GM12878 (cell line): ENCODE measurements around the gene CDKL1. TPM values are rescaled to one million over a fixed set of nuclear protein-coding genes. Genes with fewer than 3 reads are reported as not detected.

ENCODE experiments used
- ATAC-seq: fragments of 200-7000 bp; cut with Tn5 transposase; 3 replicates; pipeline ENCODE4 v1.9.1; 2020; ENCODE audit warnings: mild to moderate bottlenecking, moderate library complexity
- BruUV-seq: library from RNA; stranded (reverse); fragments of 400-500 nt; replicated peaks from 2 replicates; lab custom pipeline; 2021; lab: Mats Ljungman, UMichigan
- CTCF ChIA-PET: fragments of 300-600 bp; sonication (Branson Sonifier 250); formaldehyde crosslinking; extraction: SDS; loops from one replicate; lab custom pipeline; 2021; ENCODE audit warnings: inconsistent platforms; lab: Yijun Ruan, JAX
- POLR2A ChIA-PET: fragments of 350-600 bp; formaldehyde crosslinking; extraction: SDS; loops from one replicate; lab custom pipeline; 2021; ENCODE audit warnings: inconsistent platforms; lab: Charles Lee
- RAD21 ChIA-PET: fragments of 300-600 bp; sonication (Branson Sonifier 250); formaldehyde crosslinking; loops from one replicate; lab custom pipeline; 2023; ENCODE audit warnings: antibody characterized with exemption; ENCODE audit not compliant: unreplicated experiment; lab: Charles Lee
- SMC1A ChIA-PET: fragments of 300-600 bp; sonication (Branson Sonifier 250); formaldehyde crosslinking; loops from one replicate; lab custom pipeline; 2023; ENCODE audit not compliant: unreplicated experiment, uncharacterized antibody; lab: Charles Lee
- DNase-seq: peaks from one replicate; pipeline ENCODE4 v3.0.0-alpha.2; 2011; ENCODE audit warnings: low read depth, low spot score
- FAIRE-seq: peaks from 3 replicates; lab custom pipeline; 2011; peaks lifted over from hg19 to GRCh38; lab: Jason Lieb, UNC
- H2AFZ ChIP-seq: 2 replicates; pipeline ENCODE4 v1.6.0; 2011; ENCODE audit warnings: low read depth, low read length, control low read depth; ENCODE audit not compliant: control insufficient read depth
- H3K27ac ChIP-seq: 2 replicates; pipeline ENCODE4 v1.5.1; 2011; ENCODE audit warnings: control low read depth; ENCODE audit not compliant: control insufficient read depth, insufficient read depth
- H3K27me3 ChIP-seq, 2 experiments: replicated peaks in 1 of 2; 2 replicates each; pipeline versions ENCODE4 v1.6.0 to v1.6.1; 2011; ENCODE audit warnings: low read length in 1 of 2; ENCODE audit not compliant: control insufficient read depth in 2 of 2, insufficient read depth in 2 of 2
- H3K36me3 ChIP-seq, 2 experiments: 2 replicates each; pipeline ENCODE4 v1.5.1; 2011; ENCODE audit warnings: low read length in 1 of 2; ENCODE audit not compliant: control insufficient read depth in 2 of 2, insufficient read depth in 2 of 2
- H3K4me1 ChIP-seq: 2 replicates; pipeline ENCODE4 v1.6.1; 2011; ENCODE audit warnings: mild to moderate bottlenecking, low read length, moderate library complexity, mixed read lengths; ENCODE audit not compliant: control insufficient read depth, insufficient read depth
- H3K4me2 ChIP-seq: 2 replicates; pipeline ENCODE4 v1.6.0; 2011; ENCODE audit warnings: control low read depth; ENCODE audit not compliant: control insufficient read depth, insufficient read depth
- H3K4me3 ChIP-seq: fragments of 200-600 bp; sonication (generic); 2 replicates; pipeline ENCODE4 v1.5.1; 2016
- H3K79me2 ChIP-seq: 2 replicates; pipeline ENCODE4 v1.6.0; 2011; ENCODE audit warnings: low read length; ENCODE audit not compliant: control insufficient read depth, insufficient read depth
- H3K9ac ChIP-seq: 2 replicates; pipeline ENCODE4 v1.8.0; 2011; ENCODE audit warnings: low read length, control low read depth, mixed read lengths; ENCODE audit not compliant: control insufficient read depth, insufficient read depth
- H3K9me3 ChIP-seq: replicated peaks from 3 replicates; pipeline ENCODE4 v1.5.1; 2011; ENCODE audit warnings: mild to moderate bottlenecking, low read length; ENCODE audit not compliant: control insufficient read depth, insufficient read depth
- H4K20me1 ChIP-seq: 2 replicates; pipeline ENCODE4 v1.6.0; 2011; ENCODE audit not compliant: control insufficient read depth, insufficient read depth
- CEBPB ChIP-seq, 2 experiments: fragments of 150-350 bp in 1 of 2; IDR thresholded peaks; 2 replicates each; pipeline ENCODE4 v1.6.1; 2012 to 2014; ENCODE audit warnings: low read depth in 2 of 2, low read length in 2 of 2, borderline replicate concordance in 1 of 2, inconsistent platforms in 1 of 2
- CHD4 ChIP-seq: fragments of 200-600 bp; sonication (generic); IDR thresholded peaks from 2 replicates; pipeline ENCODE4 v1.6.1; 2016; ENCODE audit warnings: mild to moderate bottlenecking
- ELK1 ChIP-seq: IDR thresholded peaks from 2 replicates; pipeline ENCODE4 v1.6.1; 2012; ENCODE audit warnings: low read depth, low read length, improper control_type of control experiment
- HDGF ChIP-seq: fragments of 450-650 bp; IDR thresholded peaks from 2 replicates; pipeline ENCODE4 v1.6.1; 2016; ENCODE audit warnings: antibody characterized with exemption
- WGBS: methylation state at CpG from one replicate; pipeline ENCODE4 v1.1.6; 2016; ENCODE audit warnings: low lambda C conversion rate; ENCODE audit not compliant: insufficient replicate concordance, insufficient coverage; ENCODE audit errors: missing lambda C conversion rate; 5-methylcytosine and 5-hydroxymethylcytosine counted together
- in situ Hi-C: fragments of 300-500 bp; cut with MboI; formaldehyde crosslinking; loops from 9 replicates; pipeline ENCODE4 v1.14.3; 2018; ENCODE audit warnings: mixed read lengths
- intact Hi-C: fragments of 100-400 bp; cut with micrococcal nuclease; formaldehyde crosslinking; loops from one replicate; pipeline ENCODE4 v1.14.2; 2022; ENCODE audit not compliant: unreplicated experiment
- polyA plus RNA-seq, 11 experiments: library from polyadenylated mRNA; depleted of rRNA in 4 of 11; unstranded in 6 of 11; stranded (reverse) in 5 of 11; fragments of >200 nt; fragmentation: Nextera tagmentation in 4 of 11; fragmentation: Illumina TruSeq in 1 of 11; extraction: Ambion mirVana in 4 of 11; extraction: Trizol in 1 of 11; gene quantifications; 1 replicate in 1 of 11; 2 replicates in 10 of 11; pipeline versions ENCODE4 v1.2.1 to v1.2.3, GENCODE V29; 2011 to 2016; ENCODE audit warnings: inconsistent platforms in 2 of 11, missing spikeins in 2 of 11, low read depth in 1 of 11
- total RNA-seq, 4 experiments: library from RNA; depleted of rRNA in 3 of 4; stranded (reverse); fragments of >200 nt in 3 of 4; fragmentation: Illumina TruSeq in 1 of 4; extraction: Trizol in 1 of 4; gene quantifications; 2 replicates each; pipeline versions ENCODE4 v1.2.1 to v1.2.3, GENCODE V29; 2013 to 2021
- TF ChIP-seq, protein P1 (sequence below): fragments of 150-350 bp; IDR thresholded peaks from 2 replicates; pipeline ENCODE4 v1.6.1; 2016; ENCODE audit warnings: low read depth, low read length
- TF ChIP-seq, protein P2 (sequence below): fragments of 450-650 bp; IDR thresholded peaks from 2 replicates; pipeline ENCODE4 v1.6.1; 2017; ENCODE audit warnings: mild to moderate bottlenecking, moderate library complexity
- TF ChIP-seq, protein P3 (sequence below): fragments of 450-650 bp; IDR thresholded peaks from 2 replicates; pipeline ENCODE4 v1.6.1; 2018; ENCODE audit warnings: borderline replicate concordance, mild to moderate bottlenecking; ENCODE audit not compliant: partially characterized antibody
- TF ChIP-seq, protein P4 (sequence below): fragments of 450-650 bp; formaldehyde crosslinking; IDR thresholded peaks from 2 replicates; pipeline ENCODE4 v1.5.0; 2022; ENCODE audit warnings: mild to moderate bottlenecking, missing genetic modification characterization

Gene CDKL1
- total and polyA plus RNA-seq, 10 of the 15 experiments (the other 5 are each of a cell fraction or from before 2014, with no cell fraction given): 9.0 to 19.0 (median 11.1) TPM

DNA sequence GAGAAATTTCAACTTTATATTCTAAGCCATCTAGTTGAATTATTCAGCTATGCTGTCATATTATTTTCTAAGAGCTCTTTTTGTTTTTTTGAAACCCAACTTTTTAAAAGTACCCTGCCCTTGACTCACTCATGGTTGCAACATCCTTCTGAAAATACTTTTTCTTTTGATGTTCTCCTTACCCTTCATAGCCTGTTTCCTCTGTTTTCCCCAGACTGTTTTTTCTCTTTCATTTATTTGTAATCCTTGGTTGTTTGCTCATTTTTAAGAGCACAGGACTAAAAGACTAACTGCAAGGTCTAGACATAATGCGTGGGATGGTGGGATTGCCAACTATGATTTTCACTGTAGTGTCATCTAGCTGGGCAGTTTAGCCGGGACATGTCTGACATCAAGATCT is 21.2 kb upstream of the CDKL1 start:
- intact Hi-C loops (no loop called here), in situ Hi-C loops (no loop called here)
- H3K27ac ChIP-seq: no peak overlapping the region
- ChIA-PET RAD21 (no interaction called here), SMC1A (interaction anchor here (1.2 kb wide), 2 partner anchors 41 to 75 kb away, joined by 3 read pairs; no protein-coding TSS in a partner anchor), CTCF (no interaction called here), POLR2A (interaction anchor here (0.5 kb wide), 1 partner anchor 190 kb away, joined by 4 read pairs; no protein-coding TSS in a partner anchor)
- H3K9ac ChIP-seq: no peak overlapping the region
- no peaks in the 10 kb centered on the region; a peak in 1 of 4 replicates for H3K36me3 ChIP-seq
- no peaks in the 10 kb centered on the region for H4K20me1 ChIP-seq
- H3K9me3 ChIP-seq: no peaks in the 10 kb centered on the region
- ATAC-seq: no peak
- no peak overlapping the region for H3K4me2 ChIP-seq
- FAIRE-seq: no peak
- no peak for DNase-seq
- BruUV-seq: no TSS peak
- no peaks in the 10 kb centered on the region for H3K27me3 ChIP-seq
- no peak overlapping the region for H2AFZ ChIP-seq
- H3K4me1 ChIP-seq: no peaks in the 10 kb centered on the region
- 94% methylated on average over 2 of the region's 2 CpGs for WGBS
- no peak overlapping the region for H3K4me3 ChIP-seq
- no peaks in the 10 kb centered on the region for H3K79me2 ChIP-seq
- TF ChIP-seq, protein P1, sequence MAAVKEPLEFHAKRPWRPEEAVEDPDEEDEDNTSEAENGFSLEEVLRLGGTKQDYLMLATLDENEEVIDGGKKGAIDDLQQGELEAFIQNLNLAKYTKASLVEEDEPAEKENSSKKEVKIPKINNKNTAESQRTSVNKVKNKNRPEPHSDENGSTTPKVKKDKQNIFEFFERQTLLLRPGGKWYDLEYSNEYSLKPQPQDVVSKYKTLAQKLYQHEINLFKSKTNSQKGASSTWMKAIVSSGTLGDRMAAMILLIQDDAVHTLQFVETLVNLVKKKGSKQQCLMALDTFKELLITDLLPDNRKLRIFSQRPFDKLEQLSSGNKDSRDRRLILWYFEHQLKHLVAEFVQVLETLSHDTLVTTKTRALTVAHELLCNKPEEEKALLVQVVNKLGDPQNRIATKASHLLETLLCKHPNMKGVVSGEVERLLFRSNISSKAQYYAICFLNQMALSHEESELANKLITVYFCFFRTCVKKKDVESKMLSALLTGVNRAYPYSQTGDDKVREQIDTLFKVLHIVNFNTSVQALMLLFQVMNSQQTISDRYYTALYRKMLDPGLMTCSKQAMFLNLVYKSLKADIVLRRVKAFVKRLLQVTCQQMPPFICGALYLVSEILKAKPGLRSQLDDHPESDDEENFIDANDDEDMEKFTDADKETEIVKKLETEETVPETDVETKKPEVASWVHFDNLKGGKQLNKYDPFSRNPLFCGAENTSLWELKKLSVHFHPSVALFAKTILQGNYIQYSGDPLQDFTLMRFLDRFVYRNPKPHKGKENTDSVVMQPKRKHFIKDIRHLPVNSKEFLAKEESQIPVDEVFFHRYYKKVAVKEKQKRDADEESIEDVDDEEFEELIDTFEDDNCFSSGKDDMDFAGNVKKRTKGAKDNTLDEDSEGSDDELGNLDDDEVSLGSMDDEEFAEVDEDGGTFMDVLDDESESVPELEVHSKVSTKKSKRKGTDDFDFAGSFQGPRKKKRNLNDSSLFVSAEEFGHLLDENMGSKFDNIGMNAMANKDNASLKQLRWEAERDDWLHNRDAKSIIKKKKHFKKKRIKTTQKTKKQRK: no peak
- TF ChIP-seq HDGF: no peak
- TF ChIP-seq, protein P2, sequence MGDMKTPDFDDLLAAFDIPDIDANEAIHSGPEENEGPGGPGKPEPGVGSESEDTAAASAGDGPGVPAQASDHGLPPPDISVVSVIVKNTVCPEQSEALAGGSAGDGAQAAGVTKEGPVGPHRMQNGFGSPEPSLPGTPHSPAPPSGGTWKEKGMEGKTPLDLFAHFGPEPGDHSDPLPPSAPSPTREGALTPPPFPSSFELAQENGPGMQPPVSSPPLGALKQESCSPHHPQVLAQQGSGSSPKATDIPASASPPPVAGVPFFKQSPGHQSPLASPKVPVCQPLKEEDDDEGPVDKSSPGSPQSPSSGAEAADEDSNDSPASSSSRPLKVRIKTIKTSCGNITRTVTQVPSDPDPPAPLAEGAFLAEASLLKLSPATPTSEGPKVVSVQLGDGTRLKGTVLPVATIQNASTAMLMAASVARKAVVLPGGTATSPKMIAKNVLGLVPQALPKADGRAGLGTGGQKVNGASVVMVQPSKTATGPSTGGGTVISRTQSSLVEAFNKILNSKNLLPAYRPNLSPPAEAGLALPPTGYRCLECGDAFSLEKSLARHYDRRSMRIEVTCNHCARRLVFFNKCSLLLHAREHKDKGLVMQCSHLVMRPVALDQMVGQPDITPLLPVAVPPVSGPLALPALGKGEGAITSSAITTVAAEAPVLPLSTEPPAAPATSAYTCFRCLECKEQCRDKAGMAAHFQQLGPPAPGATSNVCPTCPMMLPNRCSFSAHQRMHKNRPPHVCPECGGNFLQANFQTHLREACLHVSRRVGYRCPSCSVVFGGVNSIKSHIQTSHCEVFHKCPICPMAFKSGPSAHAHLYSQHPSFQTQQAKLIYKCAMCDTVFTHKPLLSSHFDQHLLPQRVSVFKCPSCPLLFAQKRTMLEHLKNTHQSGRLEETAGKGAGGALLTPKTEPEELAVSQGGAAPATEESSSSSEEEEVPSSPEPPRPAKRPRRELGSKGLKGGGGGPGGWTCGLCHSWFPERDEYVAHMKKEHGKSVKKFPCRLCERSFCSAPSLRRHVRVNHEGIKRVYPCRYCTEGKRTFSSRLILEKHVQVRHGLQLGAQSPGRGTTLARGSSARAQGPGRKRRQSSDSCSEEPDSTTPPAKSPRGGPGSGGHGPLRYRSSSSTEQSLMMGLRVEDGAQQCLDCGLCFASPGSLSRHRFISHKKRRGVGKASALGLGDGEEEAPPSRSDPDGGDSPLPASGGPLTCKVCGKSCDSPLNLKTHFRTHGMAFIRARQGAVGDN: no peak
- no peak for TF ChIP-seq ELK1
- TF ChIP-seq, protein P3, sequence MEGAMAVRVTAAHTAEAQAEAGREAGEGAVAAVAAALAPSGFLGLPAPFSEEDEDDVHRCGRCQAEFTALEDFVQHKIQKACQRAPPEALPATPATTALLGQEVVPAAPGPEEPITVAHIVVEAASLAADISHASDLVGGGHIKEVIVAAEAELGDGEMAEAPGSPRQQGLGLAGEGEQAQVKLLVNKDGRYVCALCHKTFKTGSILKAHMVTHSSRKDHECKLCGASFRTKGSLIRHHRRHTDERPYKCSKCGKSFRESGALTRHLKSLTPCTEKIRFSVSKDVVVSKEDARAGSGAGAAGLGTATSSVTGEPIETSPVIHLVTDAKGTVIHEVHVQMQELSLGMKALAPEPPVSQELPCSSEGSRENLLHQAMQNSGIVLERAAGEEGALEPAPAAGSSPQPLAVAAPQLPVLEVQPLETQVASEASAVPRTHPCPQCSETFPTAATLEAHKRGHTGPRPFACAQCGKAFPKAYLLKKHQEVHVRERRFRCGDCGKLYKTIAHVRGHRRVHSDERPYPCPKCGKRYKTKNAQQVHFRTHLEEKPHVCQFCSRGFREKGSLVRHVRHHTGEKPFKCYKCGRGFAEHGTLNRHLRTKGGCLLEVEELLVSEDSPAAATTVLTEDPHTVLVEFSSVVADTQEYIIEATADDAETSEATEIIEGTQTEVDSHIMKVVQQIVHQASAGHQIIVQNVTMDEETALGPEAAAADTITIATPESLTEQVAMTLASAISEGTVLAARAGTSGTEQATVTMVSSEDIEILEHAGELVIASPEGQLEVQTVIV: no peak
- TF ChIP-seq, protein P4, sequence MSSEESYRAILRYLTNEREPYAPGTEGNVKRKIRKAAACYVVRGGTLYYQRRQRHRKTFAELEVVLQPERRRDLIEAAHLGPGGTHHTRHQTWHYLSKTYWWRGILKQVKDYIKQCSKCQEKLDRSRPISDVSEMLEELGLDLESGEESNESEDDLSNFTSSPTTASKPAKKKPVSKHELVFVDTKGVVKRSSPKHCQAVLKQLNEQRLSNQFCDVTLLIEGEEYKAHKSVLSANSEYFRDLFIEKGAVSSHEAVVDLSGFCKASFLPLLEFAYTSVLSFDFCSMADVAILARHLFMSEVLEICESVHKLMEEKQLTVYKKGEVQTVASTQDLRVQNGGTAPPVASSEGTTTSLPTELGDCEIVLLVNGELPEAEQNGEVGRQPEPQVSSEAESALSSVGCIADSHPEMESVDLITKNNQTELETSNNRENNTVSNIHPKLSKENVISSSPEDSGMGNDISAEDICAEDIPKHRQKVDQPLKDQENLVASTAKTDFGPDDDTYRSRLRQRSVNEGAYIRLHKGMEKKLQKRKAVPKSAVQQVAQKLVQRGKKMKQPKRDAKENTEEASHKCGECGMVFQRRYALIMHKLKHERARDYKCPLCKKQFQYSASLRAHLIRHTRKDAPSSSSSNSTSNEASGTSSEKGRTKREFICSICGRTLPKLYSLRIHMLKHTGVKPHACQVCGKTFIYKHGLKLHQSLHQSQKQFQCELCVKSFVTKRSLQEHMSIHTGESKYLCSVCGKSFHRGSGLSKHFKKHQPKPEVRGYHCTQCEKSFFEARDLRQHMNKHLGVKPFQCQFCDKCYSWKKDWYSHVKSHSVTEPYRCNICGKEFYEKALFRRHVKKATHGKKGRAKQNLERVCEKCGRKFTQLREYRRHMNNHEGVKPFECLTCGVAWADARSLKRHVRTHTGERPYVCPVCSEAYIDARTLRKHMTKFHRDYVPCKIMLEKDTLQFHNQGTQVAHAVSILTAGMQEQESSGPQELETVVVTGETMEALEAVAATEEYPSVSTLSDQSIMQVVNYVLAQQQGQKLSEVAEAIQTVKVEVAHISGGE (CRISPR knock-in tag): no peak
- no peak for TF ChIP-seq CHD4
- no peak for TF ChIP-seq CEBPB (IDR thresholded peaks at IDR 0.05; ENCODE audit: borderline replicate concordance in 1 of 2, low read depth in 2 of 2, low read length in 2 of 2)
